A549 (cell line): ENCODE results near the gene TPRG1L. TPM values are rescaled to one million over a fixed set of nuclear protein-coding genes. Genes with fewer than 3 reads are reported as not detected.
"Not testable (repeated sequence)": the region's sequence is repeated elsewhere in the genome, so short reads cannot be mapped to it uniquely, and the experiment has no call there.

Experiments used
- ATAC-seq, 2 experiments: fragments of 200-7000 bp in 1 of 2; fragments of >200 bp in 1 of 2; cut with Nextera tagmentation in 1 of 2; cut with Tn5 transposase in 1 of 2; 3 replicates each; pipeline versions ENCODE4 v1.8.0 to v1.9.1; 2018 to 2020; ENCODE audit warnings: mild to moderate bottlenecking in 1 of 2, moderate library complexity in 1 of 2
- CTCF ChIA-PET: fragments of 300-600 bp; sonication (Branson Sonifier 250); formaldehyde crosslinking; extraction: SDS; loops from one replicate; lab custom pipeline; 2021; ENCODE audit warnings: antibody characterized with exemption, inconsistent platforms; lab: Yijun Ruan, JAX
- POLR2A ChIA-PET: fragments of 350-600 bp; formaldehyde crosslinking; extraction: SDS; loops from one replicate; lab custom pipeline; 2021; ENCODE audit warnings: antibody characterized with exemption, inconsistent platforms; lab: Yijun Ruan, JAX
- DNase-seq, 2 experiments: peaks; one replicate each; pipeline versions ENCODE4 v3.0.0 to v3.0.0-alpha.2; 2011 to 2016; ENCODE audit warnings: low read depth in 1 of 2, low spot score in 1 of 2
- FAIRE-seq: peaks from 2 replicates; lab custom pipeline; 2011; peaks lifted over from hg19 to GRCh38; lab: Jason Lieb, UNC
- H3K27ac ChIP-seq, 2 experiments: fragments of >200 bp; sonication (Bioruptor Twin); formaldehyde crosslinking; 3 replicates each; pipeline ENCODE4 v1.5.1; 2016 to 2017
- H3K4me1 ChIP-seq: fragments of >200 bp; sonication (Bioruptor Twin); formaldehyde crosslinking; 3 replicates; pipeline ENCODE4 v1.6.1; 2016
- H3K4me2 ChIP-seq: fragments of >200 bp; sonication (Bioruptor Twin); formaldehyde crosslinking; 3 replicates; pipeline ENCODE4 v1.6.1; 2016
- H3K4me3 ChIP-seq: fragments of >200 bp; sonication (Bioruptor Twin); formaldehyde crosslinking; 3 replicates; pipeline ENCODE4 v1.5.1; 2016
- H3K9me3 ChIP-seq: fragments of >200 bp; sonication (Bioruptor Twin); formaldehyde crosslinking; 3 replicates; pipeline ENCODE4 v1.6.1; 2016
- CBX8 ChIP-seq: fragments of 200-600 bp; sonication (generic); IDR thresholded peaks from 2 replicates; pipeline ENCODE4 v1.6.1; 2016
- CEBPB ChIP-seq, 2 experiments: fragments of >200 bp in 1 of 2; sonication (Bioruptor Twin) in 1 of 2; formaldehyde crosslinking in 1 of 2; IDR thresholded peaks; 2 replicates each; pipeline ENCODE4 v1.6.1; 2012 to 2016
- CHD4 ChIP-seq: fragments of 200-600 bp; sonication (generic); IDR thresholded peaks from 2 replicates; pipeline ENCODE4 v1.6.1; 2016; ENCODE audit warnings: antibody characterized with exemption, mild to moderate bottlenecking, borderline replicate concordance
- EHF ChIP-seq: fragments of 250-450 bp; sonication (Bioruptor Pico); IDR thresholded peaks from 2 replicates; pipeline ENCODE4 v1.5.0; 2020; ENCODE audit warnings: mild to moderate bottlenecking
- EHMT2 ChIP-seq: fragments of 200-600 bp; sonication (generic); IDR thresholded peaks from 2 replicates; pipeline ENCODE4 v1.6.1; 2016; ENCODE audit warnings: antibody characterized with exemption, low read depth, mild to moderate bottlenecking, moderate library complexity
- EP300 ChIP-seq, 2 experiments: fragments of >200 bp; sonication (Bioruptor Twin); formaldehyde crosslinking; IDR thresholded peaks; 2 replicates in 1 of 2; 3 replicates in 1 of 2; pipeline ENCODE4 v1.6.1; 2016 to 2017
- FOSB ChIP-seq: fragments of 250-450 bp; sonication (Bioruptor Pico); IDR thresholded peaks from 2 replicates; pipeline ENCODE4 v1.5.0; 2020; ENCODE audit warnings: mild to moderate bottlenecking, moderate library complexity
- HEYL ChIP-seq: fragments of 250-450 bp; sonication (Bioruptor Pico); IDR thresholded peaks from 2 replicates; pipeline ENCODE4 v1.8.0; 2021; ENCODE audit warnings: mild to moderate bottlenecking, moderate library complexity
- HMGXB4 ChIP-seq: fragments of 250-450 bp; sonication (Bioruptor Pico); IDR thresholded peaks from 2 replicates; pipeline ENCODE4 v1.5.0; 2021; ENCODE audit warnings: mild to moderate bottlenecking, moderate library complexity, borderline replicate concordance
- JUN ChIP-seq, 2 experiments: fragments of >200 bp; sonication (Bioruptor Twin); formaldehyde crosslinking; IDR thresholded peaks; 2 replicates in 1 of 2; 3 replicates in 1 of 2; pipeline ENCODE4 v1.6.1; 2016 to 2017
- NPAS2 ChIP-seq: fragments of 250-450 bp; sonication (Bioruptor Pico); IDR thresholded peaks from 2 replicates; pipeline ENCODE4 v1.8.0; 2022; ENCODE audit warnings: mild to moderate bottlenecking, moderate library complexity, borderline replicate concordance
- PBX3 ChIP-seq: IDR thresholded peaks from 2 replicates; pipeline ENCODE4 v1.6.1; 2012
- RAD21 ChIP-seq, 2 experiments: fragments of >200 bp in 1 of 2; sonication (Bioruptor Twin) in 1 of 2; formaldehyde crosslinking in 1 of 2; IDR thresholded peaks in 1 of 2; conservative IDR thresholded peaks in 1 of 2; 2 replicates in 1 of 2; 3 replicates in 1 of 2; pipeline ENCODE4 v1.6.1; 2012 to 2018; ENCODE audit warnings: inconsistent platforms in 1 of 2
- RARB ChIP-seq: fragments of 250-450 bp; sonication (Bioruptor Pico); IDR thresholded peaks from 2 replicates; pipeline ENCODE4 v1.8.0; 2021; ENCODE audit warnings: mild to moderate bottlenecking, moderate library complexity
- RFX5 ChIP-seq: fragments of 450-650 bp; IDR thresholded peaks from 2 replicates; pipeline ENCODE4 v1.7.1; 2014; ENCODE audit warnings: antibody characterized with exemption, mild to moderate bottlenecking, moderate library complexity
- SMC3 ChIP-seq: fragments of >200 bp; sonication (Bioruptor Twin); formaldehyde crosslinking; IDR thresholded peaks from 3 replicates; pipeline ENCODE4 v1.6.1; 2018; ENCODE audit warnings: inconsistent platforms
- TFCP2L1 ChIP-seq: fragments of 250-450 bp; sonication (Bioruptor Pico); IDR thresholded peaks from 2 replicates; pipeline ENCODE4 v1.5.0; 2021; ENCODE audit warnings: mild to moderate bottlenecking
- ZNF302 ChIP-seq: fragments of 250-450 bp; sonication (Bioruptor Pico); IDR thresholded peaks from 2 replicates; pipeline ENCODE4 v1.9.0; 2021; ENCODE audit warnings: inconsistent platforms, mild to moderate bottlenecking, moderate library complexity
- WGBS: methylation state at CpG from one replicate; pipeline ENCODE4 v1.1.6; 2017; ENCODE audit errors: missing lambda C conversion rate; 5-methylcytosine and 5-hydroxymethylcytosine counted together
- polyA plus RNA-seq, 4 experiments: library from polyadenylated mRNA; depleted of rRNA in 3 of 4; stranded (reverse); fragments of >200 nt; fragmentation: RNase III in 1 of 4; extraction: RNeasy Plus Mini Kit Qiagen cat#74134 plus additional on column Dnase treatment in 1 of 4; gene quantifications; 2 replicates in 3 of 4; 3 replicates in 1 of 4; pipeline ENCODE4 v1.2.3, GENCODE V29; 2011 to 2017
- TF ChIP-seq, protein P1 (sequence below): fragments of >200 bp; sonication (Bioruptor Twin); formaldehyde crosslinking; IDR thresholded peaks from 3 replicates; pipeline ENCODE4 v1.5.1; 2016
- TF ChIP-seq, protein P2 (sequence below): fragments of >200 bp; sonication (Bioruptor Twin); formaldehyde crosslinking; IDR thresholded peaks from 2 replicates; pipeline ENCODE4 v1.6.1; 2016

Gene TPRG1L
- polyA plus RNA-seq, 2 of the 4 experiments (the other 2 are of a cell fraction): 13.1 to 20.1 TPM

GRCh38 chr1:3621151-3621671, 3.6 kb upstream of the TPRG1L start:
- TF ChIP-seq, protein P1, sequence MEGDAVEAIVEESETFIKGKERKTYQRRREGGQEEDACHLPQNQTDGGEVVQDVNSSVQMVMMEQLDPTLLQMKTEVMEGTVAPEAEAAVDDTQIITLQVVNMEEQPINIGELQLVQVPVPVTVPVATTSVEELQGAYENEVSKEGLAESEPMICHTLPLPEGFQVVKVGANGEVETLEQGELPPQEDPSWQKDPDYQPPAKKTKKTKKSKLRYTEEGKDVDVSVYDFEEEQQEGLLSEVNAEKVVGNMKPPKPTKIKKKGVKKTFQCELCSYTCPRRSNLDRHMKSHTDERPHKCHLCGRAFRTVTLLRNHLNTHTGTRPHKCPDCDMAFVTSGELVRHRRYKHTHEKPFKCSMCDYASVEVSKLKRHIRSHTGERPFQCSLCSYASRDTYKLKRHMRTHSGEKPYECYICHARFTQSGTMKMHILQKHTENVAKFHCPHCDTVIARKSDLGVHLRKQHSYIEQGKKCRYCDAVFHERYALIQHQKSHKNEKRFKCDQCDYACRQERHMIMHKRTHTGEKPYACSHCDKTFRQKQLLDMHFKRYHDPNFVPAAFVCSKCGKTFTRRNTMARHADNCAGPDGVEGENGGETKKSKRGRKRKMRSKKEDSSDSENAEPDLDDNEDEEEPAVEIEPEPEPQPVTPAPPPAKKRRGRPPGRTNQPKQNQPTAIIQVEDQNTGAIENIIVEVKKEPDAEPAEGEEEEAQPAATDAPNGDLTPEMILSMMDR: peak; percentile 36; the same call in 2 of the 3 replicates
- TF ChIP-seq SMC3 (peak; percentile 40; the same call in 2 of the 3 replicates), RAD21 (conservative IDR thresholded peaks at IDR 0.05 in 1 of 2, IDR thresholded peaks at IDR 0.05 in 1 of 2) (peak; percentile 24 to 39; a peak in 2 of 5 replicates)
- CTCF ChIA-PET: interaction anchor here (1.1 to 7.0 kb wide), 15 partner anchors 8 to 169 kb away, joined by 3 to 102 read pairs (median 6); no protein-coding TSS in a partner anchor
- H3K27ac ChIP-seq, FAIRE-seq, POLR2A ChIA-PET, H3K4me2 ChIP-seq, H3K4me1 ChIP-seq, H3K9me3 ChIP-seq, ATAC-seq, H3K4me3 ChIP-seq: not testable (repeated sequence)
- DNase-seq: peak in 1 of 2 experiments; percentile 41
- 39% methylated on average over 9 of the region's 15 CpGs for WGBS

DNA sequence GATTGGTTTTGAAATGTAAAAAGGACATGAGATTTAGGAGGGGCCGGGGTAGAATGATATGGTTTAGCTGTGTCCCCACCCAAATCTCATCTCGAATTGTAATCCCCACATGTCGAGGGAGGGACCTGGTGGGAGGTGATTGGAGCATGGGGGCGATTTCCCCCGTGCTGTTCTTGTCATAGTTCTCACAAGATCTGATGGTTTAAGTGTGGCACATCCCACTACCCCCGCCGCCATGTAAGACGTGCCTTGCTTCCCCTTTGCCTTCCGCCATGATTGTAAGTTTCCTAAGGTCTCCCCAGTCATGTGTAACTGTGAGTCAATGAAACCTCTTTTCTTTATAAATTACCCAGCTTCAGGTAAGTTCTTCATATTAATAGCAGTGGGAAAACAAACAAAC, 2.7 kb upstream of the TPRG1L start:
- not testable (repeated sequence) for FAIRE-seq, ATAC-seq
- WGBS: 61% methylated on average over 9 of the region's 9 CpGs

DNA sequence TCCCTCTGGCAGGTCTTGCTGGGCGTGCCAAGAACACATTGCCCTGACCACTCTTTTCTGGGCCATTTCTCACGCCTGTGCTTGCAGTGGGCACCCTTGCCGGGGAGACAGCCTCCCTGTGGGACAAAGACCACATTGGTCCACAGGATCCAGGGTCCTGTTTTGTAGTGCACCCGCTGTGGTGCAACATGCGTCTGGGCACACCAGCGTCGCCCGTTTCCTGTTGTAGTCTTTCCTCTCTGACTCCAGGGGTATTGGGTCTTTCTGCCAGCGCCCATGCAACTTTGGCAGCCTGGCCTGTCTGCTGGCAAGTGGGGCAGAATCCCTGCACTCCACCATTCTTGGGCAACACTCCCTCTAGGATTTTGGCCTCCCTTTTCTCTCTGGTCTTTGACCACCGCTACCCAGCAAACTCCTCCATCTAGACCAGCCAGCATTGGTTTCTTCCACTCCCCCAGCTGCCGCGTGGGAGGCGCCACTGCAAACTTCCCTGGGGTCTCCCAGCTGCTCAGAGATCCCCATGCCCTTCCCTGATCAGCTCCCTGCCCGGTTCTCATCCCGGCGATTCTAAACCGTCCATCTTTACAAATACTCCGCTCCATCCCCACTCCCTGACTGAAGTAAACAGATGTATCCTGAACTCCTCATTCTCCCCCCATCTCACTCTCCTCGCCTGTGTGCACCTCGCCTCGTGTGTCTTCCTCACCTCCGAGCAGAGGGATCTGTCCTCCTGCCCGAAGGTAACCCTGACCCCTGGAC, 1.2 kb upstream of the TPRG1L start:
- H3K4me2 ChIP-seq: peak overlapping the region; percentile 84
- DNase-seq (no peak), ATAC-seq (peak; percentile 3 to 6; a peak in 2 of 6 replicates), FAIRE-seq (no peak)
- peaks cover 6% of the 10 kb centered on the region; the same call in 1 of the 3 replicates for H3K4me1 ChIP-seq
- no peaks in the 10 kb centered on the region for H3K9me3 ChIP-seq
- ChIA-PET CTCF (interaction anchor here (0.9 to 7.0 kb wide), 5 partner anchors 37 to 171 kb away, joined by 4 to 102 read pairs (median 8); no protein-coding TSS in a partner anchor), POLR2A (interaction anchor here (0.6 kb wide), 1 partner anchor 171 kb away, joined by 4 read pairs; no protein-coding TSS in a partner anchor)
- H3K27ac ChIP-seq: peak overlapping the region; percentile 81 to 92
- H3K4me3 ChIP-seq: peak overlapping the region; percentile 92
- WGBS: 50% methylated on average over 22 of the region's 23 CpGs
- TF ChIP-seq CBX8 (no peak), FOSB (CRISPR knock-in tag) (no peak), EHMT2 (no peak), HMGXB4 (CRISPR knock-in tag) (no peak), PBX3 (no peak), EHF (no peak), HEYL (no peak), CHD4 (no peak), EP300 (IDR thresholded peaks at IDR 0.05) (no peak), NPAS2 (CRISPR knock-in tag) (no peak), RAD21 (conservative IDR thresholded peaks at IDR 0.05 in 1 of 2, IDR thresholded peaks at IDR 0.05 in 1 of 2) (no peak), TFCP2L1 (no peak), RARB (CRISPR knock-in tag) (no peak), ZNF302 (CRISPR knock-in tag) (no peak), CEBPB (IDR thresholded peaks at IDR 0.05) (no peak), JUN (IDR thresholded peaks at IDR 0.05) (no peak), RFX5 (no peak)
- TF ChIP-seq, protein P2, sequence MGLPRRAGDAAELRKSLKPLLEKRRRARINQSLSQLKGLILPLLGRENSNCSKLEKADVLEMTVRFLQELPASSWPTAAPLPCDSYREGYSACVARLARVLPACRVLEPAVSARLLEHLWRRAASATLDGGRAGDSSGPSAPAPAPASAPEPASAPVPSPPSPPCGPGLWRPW: no peak

More for the DNA sequence above, 2.7 kb upstream of the TPRG1L start:
- CTCF ChIA-PET: interaction anchor here (1.1 to 7.0 kb wide), 11 partner anchors 7 to 170 kb away, joined by 3 to 102 read pairs (median 8); no protein-coding TSS in a partner anchor
- H3K4me3 ChIP-seq, H3K27ac ChIP-seq, H3K4me1 ChIP-seq, DNase-seq, H3K4me2 ChIP-seq, H3K9me3 ChIP-seq, POLR2A ChIA-PET: not testable (repeated sequence)
